NCI-H1694 (cell line): ENCODE measurements around the gene CD79B.

Source experiments
- DNase-seq: peaks from one replicate; lab custom pipeline; 2025; lab: John Stamatoyannopoulos, UW

CD79B gene

DNA sequence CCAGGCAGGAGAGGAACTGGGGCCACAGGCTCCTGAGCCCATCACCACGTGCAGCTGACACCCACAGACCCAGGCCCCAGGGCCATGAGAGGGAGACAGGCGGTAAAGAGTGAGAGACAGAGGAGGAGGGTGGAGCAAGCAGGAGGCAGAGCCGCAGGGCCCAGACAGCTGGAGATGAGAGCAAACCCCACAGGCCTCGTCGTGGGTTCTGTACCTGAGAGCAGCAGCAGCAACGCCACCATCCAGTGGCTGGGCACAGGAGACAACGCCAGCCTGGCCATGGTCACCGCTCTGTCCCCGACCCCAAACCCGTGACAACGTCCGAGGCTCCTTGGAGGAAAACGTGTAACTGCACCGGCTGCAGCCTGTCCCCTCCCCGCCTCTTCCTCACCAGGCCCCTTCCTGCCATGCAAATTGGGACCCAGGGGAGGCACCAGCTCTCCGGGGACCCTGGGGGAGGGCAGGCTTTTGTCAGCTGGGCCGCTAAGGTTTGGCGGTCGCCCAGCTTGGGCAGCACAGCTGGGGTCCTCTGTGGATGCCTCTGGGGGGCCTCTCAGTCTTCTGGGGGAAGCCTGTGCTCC is at the start of gene CD79B:
Gene CD79B (minus strand): TSS at position 351 of the 581 bp plus-strand sequence. CDS start 70 bp downstream, at position 281.
- DNase-seq = no peak

DNA sequence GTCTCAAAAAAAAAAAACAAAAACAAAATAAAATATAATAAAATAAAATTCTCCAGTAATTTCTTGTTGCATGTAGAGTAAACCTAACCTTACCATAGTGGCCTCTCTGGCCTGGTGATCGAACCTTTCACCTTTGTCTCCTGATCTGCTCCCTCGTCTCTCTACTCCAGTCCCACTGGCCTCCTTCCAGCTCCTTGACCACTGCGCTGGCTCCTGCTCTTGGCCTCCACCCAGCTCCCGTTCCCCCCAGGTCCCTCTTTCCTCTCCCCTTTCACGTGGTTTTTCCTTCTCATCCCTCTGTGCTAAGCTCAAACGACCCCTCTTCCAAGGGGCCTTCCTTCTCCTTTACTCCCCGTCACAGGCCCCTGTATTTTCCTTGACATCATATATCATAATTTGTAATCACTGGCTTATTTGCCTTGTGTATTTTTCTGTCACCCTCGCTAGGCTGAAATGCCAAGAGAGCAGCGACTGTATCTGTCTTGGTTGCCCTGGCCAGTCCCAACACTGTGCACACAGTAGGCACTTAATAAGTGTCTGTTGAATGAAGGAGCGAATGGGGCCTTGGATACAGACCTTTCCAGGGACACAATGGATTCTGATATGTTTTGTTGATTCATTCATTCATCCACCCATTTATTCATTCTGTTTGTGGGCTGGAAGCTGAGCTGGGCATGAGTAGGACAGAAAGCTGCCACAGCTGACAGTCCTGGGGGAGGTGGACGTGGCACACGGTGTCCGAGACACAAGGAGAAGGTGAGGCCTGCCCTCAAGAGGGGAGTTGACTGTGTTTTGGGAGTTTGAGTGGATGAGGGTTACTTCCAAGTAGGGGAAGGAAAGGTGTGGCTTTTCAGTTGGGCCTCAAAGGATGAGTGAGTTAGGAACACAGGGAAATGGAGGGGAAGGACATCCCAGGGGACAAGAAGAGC is 46.4 kb upstream of the CD79B start:
- no peak for DNase-seq

- DNase-seq = no peak
These were observed 44.6 kb upstream of the CD79B start for GRCh38 chr17:63976702-63977101.

DNA sequence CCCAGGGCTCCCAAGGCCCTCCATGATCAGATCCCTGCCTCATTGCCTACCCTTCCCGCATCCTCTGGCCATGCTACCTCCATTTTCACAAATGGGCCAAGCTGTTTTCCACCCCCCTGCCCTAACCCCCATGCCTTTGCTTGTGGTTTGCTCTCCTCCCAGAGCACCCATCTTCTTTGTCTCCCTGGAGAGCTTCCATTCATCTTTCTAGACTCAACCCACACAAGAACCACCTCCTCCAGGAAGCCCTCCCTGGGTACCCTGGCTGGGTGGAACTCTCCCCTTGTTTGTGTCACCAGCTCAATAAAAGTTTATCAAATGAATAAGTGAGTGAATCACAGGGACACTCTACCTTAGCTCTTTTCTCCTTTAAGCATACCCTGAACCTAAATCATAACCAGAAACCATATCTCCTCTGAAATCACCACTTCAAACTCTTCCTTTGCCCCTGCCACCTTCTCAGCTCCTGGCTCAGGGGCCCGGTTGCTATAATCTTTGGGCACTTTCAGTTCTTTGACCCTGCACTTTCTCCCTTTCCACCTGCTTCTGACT is 43.5 kb upstream of the CD79B start:
- DNase-seq = no peak

DNA sequence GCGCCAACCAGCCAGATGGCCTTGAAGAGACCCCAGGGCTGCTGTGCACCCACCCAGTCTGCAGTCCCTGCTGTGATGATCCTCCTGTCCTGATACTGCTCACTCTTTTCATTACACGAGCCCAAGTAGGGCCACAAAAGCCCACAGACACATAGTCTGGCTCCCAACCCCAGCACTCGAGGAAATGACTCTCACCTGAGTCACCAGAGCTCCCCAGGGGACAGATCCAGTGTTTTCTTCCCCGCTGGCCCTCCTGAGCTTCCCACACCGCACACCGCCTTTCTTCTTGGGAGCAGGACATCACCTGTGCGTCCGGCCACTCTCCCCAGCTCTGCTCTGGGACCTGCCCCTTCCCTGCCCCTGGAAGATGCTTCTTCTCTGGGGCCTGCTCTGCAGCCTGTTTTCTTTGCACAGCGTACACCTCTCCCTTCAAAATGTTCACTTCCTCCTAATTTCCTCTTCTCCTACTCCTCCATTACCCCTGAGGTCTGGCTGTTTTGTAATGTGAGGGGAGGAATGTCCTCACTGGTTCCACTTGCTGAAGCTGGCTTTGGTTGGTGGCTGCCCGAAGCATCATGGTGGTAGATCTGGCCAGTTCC is 42.6 kb upstream of the CD79B start:
- no peak for DNase-seq

- DNase-seq = no peak
These were observed 41.9 kb upstream of the CD79B start for GRCh38 chr17:63973930-63974593.

- DNase-seq = no peak
These were observed 41.1 kb upstream of the CD79B start for GRCh38 chr17:63973247-63973646.

DNA sequence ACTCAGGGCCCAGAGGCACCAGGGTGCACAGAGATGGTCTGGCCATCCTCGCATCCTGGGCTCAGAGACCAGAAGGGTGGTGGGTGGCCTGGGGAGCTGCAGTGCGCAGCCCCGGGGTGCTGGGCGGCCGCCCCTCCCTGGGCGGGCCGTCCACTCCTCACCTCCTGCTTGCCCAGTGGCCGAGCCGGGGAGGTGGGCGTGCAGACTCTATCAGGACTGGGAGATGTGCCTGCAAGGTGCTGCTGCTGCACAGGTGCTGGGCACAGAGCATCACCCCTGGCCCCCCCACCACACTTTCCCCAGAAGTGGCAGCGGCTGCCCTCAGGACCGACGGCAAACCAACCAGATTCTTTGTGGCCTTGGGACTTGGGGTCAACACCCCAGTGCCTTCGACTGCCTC is 40.7 kb upstream of the CD79B start, which contains the start of gene SCN4A:
Gene SCN4A (minus strand): TSS at position 123 of the 400 bp plus-strand sequence. CDS start 77 bp downstream, at position 46.
- DNase-seq = no peak

- DNase-seq = no peak
These were observed 37.1 kb upstream of the CD79B start for GRCh38 chr17:63969278-63969677.

DNA sequence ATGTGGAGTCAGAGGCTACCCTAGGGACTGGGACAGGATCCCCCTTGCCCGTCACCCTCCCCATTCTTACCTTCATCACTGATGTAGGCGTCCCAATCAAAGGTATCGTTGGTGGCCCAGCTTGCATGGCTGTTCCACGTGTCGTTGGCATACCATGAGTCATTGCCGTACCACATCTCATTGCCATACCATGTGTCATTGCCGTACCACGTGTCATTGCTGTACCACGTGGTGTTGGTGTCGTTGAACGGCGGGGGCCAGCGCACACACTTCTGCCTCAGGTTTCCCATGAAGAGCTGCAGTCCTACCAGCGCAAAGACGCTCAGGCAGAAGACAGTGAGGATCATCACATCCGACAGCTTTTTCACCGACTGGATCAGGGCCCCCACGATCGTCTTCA is 35.8 kb upstream of the CD79B start:
- DNase-seq = no peak

- DNase-seq = no peak
These were observed 34.6 kb upstream of the CD79B start for GRCh38 chr17:63966646-63967264.

DNA sequence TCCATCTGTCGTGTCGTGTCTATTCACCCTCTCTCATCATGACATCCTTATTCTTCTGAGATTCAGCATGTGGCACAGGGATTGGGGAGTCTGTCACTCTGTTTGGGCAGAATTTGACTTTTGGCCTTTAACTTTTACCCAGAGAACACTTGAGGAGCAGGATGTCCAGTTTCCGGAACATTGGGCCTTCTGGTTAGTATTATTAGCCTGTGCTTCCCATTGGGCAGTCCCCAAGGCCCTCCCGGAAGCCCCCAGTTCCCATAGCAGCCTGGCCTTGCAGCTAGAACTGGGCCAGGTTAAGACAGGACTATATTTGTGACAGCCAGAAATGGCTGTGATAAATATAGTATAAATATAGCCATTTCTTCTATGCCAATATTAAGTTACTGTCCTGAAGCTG is 31.0 kb upstream of the CD79B start:
- DNase-seq = no peak

DNA sequence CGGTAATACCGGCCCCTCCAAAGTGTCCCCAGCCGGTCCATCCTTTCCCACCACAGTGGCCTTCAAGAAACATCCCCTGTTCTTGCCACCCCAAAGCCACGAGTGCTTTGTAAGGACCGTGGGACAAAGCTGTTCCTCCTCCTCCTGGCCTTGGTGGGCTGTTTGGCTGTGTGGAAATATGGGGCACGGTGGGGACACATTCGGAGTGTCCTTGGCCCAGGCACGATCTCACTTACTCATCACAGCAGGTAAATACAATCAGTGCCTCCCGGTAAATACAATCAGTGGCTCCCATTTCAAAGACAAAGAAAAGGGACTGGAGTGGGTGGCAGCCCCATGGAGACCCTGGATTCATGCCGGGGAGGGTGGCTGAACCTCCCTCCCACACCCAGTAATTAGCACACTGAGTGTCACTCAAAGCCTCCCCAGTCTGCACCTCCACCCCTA is 30.2 kb upstream of the CD79B start:
- no peak for DNase-seq

DNA sequence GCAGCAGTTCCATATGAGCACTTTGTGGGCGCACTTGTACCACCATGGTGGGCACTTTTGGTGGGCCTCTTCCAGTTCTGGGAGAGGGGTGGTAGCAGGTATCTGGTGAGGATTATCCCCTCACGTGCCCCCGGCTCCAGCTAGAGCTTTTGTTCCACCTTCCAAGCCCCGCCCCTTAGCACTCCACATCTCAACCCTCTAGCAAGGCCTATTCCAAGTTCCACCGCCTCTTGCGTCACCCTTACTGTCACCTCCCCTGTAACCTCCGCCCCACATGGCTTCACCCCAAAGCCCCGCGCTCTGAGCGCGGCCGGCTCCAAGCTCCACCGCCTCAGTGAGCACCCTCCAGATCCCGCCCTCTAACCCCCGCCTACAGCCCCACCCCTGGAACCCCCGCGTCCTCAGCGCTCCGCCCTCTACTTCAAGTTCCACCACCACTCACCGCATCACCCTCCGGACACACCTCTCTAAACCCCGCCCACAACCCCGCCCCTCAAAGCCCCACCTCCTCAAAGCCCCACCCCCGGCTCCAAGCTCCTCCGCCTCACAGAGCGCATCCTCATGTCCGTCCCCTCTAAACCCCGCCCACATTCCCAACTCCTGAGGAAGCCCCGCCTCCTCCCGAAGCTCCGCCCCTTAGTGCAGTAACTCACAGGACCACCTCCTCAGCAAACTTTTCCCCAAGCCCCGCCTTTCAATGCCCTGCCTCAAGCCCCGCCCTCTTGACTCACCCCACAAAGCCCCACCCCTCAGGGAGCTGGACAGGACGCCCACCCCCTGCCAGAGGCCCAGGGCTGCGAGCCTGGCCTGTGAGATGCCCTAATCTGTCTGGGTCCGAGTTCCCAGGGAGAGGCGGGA is 29.5 kb upstream of the CD79B start:
- DNase-seq = no peak

GRCh38 chr17:63960430-63960829 is 28.3 kb upstream of the CD79B start:
- DNase-seq = no peak

GRCh38 chr17:63960006-63960405 is 27.9 kb upstream of the CD79B start:
- no peak for DNase-seq

GRCh38 chr17:63956296-63956920 is 24.3 kb upstream of the CD79B start:
- DNase-seq = no peak

DNA sequence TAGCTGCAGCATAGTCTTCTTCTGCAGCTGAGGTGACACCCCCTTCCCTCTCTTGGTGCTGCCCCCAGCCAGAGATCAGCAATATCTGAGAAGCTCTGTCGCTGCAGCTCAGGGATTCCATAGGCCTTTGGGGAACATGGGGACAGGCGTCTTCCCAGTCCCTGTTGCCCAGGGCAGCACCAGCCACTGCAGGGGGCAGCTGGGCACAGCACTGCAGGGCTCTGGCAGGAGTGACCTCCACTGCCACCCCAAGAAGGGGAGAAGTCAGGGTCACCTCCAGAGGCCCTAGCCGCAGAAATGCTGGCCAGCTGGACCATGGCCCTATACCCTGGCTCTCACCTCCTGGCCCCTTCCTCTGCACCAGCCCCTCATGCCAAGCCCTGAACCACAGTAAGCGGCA is 23.7 kb upstream of the CD79B start:
- DNase-seq = no peak

GRCh38 chr17:63955232-63955631 is 23.1 kb upstream of the CD79B start:
- DNase-seq = no peak

DNA sequence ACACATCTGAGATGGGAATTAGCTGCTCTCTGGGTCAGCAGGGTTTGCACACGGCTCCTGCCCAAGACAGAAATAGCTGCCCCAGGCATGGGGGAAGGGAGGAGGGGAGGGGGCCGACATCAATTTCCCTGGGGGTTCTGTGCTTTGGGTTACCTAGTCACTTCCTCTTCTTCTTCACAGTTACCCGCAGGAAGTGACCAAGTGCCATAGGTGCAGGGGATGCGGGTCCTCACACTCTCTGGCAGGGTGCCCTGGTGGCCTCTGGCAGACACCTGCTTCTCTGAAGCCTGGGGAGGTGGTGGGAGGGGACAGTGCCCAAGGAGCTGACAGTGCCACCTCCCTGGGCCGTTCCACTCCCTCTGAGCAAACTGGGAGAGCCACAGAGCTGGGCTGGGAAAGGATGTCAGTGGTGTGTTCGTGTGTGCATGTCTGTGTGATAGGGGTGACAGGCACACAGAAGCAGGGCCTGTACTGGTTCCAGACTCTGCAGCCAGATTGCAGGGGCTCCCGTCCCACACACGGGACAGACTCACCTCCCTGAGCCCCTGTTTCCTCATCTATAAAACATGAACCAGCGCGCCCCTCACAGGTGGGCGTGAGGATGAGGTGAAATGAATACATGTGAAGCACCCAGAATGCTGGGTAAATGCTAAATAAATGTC is 22.4 kb upstream of the CD79B start:
- no peak for DNase-seq
